Skeletal muscle cell (primary cell): ENCODE measurements around the gene PRMT1.
"Not testable (repeated sequence)": the region's sequence is repeated elsewhere in the genome, so short reads cannot be mapped to it uniquely, and the experiment has no call there.

Experiments used
- DNase-seq: peaks from one replicate; pipeline ENCODE4 v3.0.0-alpha.2; 2010; ENCODE audit warnings: low read depth
- H3K4me3 ChIP-seq: 2 replicates; pipeline ENCODE4 v1.5.1; 2011; ENCODE audit warnings: low read depth, mild to moderate bottlenecking, control low read depth, low read length, moderate library complexity

Gene PRMT1

DNA sequence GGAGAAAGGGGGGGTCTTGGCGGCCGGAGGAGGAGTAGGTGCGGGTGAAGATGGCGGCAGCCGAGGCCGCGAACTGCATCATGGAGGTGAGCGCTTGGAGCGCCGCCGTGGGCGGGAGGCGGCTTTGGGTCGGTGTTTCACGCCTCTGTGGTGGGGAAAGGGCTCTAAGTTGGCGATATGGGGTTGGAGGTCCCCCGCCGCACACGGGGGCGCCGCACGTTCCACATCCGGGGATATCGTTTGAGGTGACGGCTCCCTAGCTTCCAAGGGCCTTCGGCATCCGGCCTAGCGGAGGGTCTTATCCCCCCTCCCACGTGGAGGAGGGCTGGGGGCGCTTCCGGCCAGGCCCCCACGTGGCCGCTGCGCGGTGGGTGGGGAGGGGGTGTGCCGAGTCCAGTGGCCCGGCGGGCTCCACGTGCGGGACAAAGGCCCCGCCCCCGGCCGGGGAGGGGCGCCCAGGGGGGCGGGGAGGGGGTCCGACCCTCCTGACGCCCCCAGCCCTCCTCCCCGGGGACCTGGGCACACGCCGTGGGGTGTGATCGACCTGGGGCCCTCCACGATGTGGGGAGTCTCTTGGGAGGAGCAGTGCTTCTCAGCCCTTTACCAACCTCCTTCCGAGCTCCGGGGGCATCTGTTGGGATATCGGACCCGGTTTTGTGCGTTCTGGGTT lies at the start of gene PRMT1:
Gene PRMT1 (plus strand): TSS at position 41 of the 670 bp plus-strand sequence. CDS start 10 bp downstream, at position 51.
- DNase-seq = no peak
- peak within 1 kb of the TSS; percentile 100 for H3K4me3 ChIP-seq

DNA sequence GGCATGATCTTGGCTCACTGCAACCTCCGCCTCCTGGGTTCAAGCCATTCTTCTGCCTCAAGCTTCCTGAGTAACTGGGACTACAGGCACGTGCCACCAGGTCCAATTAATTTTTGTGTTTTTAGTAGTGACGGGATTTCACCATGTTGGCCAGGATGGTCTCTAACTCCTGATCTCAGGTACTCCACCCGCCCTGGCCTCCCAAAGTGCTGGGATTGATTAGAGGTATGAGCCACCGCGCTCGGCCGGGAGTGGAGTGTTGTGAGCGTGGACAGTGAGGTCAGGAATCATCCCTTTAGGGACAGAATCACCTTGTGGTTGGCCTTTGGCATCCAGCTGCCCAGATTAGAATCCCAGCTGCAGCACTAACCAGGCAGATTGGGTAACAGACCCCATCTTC lies 47.4 kb upstream of the PRMT1 start:
- H3K4me3 ChIP-seq = no peak overlapping the region
- no peak for DNase-seq

DNA sequence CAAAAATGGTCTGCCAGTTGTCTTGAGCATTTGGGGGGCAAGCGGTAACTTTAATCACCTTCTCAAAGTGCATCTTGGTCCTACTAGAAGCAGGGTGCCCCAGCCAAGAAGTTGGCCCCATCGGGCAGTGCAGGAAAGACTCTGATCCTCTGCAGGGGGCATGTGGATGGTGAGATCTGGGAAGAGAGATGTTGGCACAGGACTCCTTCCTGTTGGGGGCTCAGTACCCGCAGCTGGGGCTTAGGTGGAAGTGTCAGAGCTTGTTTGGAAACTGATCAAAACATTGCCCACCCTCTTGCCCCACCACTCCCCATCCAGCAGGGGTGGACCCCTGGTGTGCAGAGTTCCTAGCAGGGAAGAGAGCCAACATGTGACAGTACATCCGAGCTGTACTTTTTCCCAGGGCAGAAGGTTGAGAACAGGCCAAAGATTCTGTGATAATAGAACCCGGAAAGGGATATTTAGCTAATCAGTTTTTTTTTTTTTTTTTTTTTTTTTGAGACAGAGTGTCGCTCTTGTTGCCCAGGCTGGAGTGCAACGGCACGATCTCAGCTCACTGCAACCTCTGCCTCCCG lies 46.0 kb upstream of the PRMT1 start:
- no peak overlapping the region for H3K4me3 ChIP-seq
- no peak for DNase-seq

DNA sequence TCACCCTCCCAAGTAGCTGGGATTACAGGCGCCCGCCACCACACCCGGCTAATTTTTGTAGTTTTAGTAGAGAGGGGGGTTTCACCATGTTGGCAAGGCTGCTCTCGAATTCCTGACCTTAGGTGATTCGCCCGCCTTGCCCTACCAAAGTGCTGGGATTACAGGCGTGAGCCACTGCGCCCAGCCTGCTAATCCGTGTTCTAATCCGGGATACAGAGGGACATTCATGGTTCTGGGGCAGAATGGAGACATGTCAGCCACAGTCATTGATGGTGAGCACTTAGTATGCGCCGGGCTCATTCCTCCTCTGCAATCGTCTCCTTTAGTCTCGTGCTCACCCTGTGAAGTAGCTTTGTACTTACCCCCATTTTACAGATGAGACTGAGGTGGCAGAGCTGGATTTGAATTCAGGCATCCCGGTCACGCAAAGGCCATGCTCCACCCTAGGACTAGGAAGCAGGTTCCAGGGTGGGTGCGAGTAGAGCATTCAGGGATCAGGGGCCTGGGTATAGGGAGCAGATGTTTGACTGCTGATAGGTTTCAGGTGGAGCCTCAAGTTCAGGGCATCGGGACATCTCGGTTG lies 45.4 kb upstream of the PRMT1 start:
- no peak overlapping the region for H3K4me3 ChIP-seq
- DNase-seq = no peak

DNA sequence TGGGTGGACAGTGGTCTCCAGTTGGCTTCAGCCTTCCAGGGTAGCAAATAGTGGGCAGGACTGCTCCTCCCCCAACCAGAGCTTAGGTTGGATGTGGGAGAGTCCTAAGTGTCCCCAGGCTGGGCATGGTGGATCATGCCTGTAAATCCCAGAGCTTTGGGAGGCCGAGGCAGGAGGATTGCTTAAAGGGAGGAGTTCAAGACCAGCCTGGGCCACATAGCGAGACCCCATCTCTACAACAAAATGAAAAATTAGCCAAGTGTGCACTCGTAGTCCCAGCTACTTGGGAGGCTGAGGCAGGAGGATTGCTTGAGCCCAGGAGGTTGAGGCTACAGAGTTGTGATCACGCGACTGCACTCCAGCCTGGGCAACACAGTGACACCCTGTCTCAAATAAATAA lies 44.5 kb upstream of the PRMT1 start:
- no peak overlapping the region for H3K4me3 ChIP-seq
- no peak for DNase-seq

DNA sequence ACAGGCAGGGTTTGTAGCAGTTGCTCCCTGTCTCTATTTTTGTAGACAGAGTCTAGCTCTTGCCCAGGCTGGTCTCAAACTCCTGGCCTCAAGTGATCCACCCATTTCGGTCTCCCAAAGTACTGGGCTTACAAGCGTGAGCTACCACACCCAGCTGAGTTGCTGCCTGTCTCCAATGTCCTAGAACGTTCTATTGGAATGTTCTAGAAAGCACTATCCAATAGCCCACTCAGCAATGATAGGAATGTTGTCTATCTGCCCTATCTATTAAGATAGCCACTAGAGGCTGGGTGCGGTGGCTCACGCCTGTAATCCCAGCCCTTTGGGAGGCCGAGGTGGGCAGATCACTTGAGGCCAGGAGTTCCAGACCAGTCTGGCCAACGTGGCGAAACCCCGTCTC lies 43.8 kb upstream of the PRMT1 start:
- H3K4me3 ChIP-seq, DNase-seq: not testable (repeated sequence)

DNA sequence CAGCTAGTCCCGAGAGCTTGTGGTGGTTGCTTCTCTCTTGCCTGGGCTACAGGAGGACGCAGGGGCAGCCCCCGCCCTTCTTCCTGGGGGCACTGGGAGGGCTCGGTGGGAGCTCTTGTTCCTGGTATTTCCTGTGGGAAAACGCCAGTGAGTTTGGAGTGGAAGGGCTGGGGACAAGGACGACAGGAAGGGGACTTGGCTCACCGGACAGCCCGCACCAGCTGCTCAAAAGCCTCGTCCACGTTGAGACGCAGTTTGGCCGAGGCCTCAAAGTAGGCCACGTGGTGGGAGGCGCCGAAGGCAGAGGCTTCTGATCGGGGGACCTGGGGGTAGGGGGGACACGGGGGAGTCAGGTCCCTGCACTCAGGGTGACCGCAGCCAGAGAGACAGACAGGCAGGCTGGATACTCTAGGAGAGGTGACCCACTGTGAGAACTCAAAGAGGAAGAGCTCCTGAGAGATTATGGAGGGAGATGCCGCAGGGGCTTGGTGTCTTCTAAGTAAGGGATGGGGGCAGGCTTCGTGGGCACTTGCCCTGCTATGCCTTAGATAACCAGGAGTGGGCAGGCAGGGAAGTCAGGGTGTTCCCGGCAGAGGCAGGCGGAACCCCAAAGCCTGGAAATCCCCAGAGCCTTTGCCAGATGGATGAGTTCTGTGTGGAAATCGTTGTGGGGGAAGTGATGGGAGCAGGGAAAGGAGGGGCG lies 41.4 kb upstream of the PRMT1 start:
- no peak overlapping the region for H3K4me3 ChIP-seq
- no peak for DNase-seq

DNA sequence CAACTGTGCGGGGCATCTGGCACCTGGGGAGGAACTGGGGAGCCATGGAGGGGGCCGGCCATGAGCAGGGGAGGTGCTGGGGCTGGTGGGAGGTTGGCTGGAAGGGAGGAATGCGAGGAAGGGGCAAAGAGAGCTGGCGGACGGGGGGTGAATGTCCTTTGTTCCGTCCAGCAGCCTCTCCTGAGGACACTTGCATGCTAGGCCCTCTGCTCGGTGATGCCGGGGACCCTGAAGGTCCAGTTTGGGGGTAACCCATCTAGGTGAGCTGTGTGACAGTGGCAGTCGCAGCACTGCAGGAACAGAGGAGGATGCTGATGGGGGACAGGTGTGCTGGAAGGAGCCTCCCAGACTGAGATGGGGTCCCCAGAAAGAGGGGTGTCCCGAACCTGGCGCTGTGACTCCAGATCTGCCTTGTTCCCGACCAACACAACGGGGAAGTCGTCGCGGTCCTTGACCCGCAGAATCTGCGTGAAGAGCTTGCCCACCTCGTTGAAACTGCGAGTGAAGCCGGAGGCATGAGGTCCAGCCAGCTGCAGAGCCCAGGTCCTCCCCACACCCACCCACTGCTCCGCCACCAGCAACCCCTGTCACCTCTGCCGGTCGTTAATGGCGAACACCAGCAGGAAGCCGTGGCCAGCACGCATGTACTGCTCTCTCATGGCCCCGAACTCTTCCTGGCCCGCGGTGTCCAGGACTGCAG lies 40.7 kb upstream of the PRMT1 start:
- no peak for DNase-seq
- no peak overlapping the region for H3K4me3 ChIP-seq

DNA sequence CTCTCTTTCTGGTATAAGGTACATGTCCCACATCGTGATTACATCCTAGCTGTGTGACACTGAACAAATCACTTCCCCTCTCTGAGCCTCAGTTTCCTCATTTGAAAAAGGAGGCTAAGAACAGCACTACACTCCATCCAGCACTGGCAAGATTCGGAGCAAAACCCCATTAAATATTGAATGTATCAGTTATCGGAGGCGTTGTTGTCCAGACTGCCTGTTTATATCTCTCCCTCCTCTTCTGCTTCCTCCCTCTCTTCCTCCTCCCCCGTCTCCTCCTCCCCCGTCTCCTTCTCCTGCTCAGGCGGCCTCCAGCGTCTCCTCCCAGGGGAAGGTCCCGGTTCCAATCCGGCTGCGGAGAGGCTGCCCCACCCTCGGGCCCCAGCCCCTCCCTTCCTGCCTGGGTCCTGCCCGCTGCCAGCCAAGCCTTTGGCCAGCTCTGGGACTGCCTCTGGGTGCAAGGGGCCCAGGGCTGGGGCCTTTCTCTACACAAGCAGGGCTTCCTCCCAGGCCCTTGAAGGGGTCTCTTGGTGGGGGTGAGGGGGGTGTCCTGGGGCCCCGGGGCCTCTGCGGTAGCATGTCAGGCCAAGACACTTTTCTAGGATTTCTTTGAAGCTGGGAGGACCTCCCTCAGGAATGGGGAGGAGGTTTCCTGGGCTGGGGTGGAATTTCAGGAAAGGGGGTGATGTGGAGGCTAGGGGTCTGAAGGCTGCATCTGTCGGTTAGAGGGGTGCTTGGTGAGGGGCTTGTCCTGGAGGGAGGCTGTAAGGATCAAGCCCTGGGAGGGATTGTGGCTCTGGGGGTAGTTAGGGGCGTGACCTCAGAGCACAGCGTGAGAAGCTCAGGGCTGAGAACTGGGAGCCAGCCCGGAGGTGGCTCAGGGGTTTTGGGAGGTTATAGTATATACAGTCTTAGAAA lies 39.0 kb upstream of the PRMT1 start:
- DNase-seq = peak; percentile 36
- peak overlapping the region; percentile 78 for H3K4me3 ChIP-seq

DNA sequence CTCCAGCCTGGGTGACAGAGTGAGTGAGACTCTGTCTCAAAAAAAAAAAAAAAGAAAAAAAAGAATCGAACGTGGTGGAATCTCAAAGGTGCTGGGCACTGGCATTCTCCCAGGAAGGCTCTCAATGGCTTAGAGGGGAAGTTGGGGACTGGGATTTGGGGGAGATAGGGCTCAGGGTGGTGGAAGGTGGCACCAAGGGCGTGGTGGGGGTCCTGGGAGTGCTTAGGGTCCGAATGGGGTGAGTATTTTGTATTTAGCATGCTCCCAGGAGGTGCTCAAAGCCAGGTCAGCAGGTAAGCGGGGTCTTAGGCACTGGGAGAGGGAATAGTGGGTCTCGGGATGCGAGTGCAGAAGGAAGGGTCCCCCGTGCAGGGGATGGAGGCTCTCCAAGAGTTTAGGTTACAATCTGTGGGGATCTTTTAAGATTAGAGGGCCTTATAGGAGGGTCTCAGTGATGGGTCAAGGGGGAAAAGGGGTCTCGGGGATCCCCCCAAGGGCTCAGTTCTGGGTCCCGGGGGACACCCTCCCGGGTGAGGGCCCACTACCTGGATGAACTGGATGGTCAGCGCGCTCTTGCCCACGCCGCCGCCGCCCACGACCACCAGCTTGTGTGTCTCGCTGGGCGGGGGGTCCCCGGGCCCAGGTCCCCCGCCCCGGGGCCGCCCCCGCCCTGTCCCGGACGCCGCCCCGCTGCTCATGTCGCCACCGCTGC lies 37.5 kb upstream of the PRMT1 start:
- H3K4me3 ChIP-seq = peak overlapping the region; percentile 78
- DNase-seq = no peak

DNA sequence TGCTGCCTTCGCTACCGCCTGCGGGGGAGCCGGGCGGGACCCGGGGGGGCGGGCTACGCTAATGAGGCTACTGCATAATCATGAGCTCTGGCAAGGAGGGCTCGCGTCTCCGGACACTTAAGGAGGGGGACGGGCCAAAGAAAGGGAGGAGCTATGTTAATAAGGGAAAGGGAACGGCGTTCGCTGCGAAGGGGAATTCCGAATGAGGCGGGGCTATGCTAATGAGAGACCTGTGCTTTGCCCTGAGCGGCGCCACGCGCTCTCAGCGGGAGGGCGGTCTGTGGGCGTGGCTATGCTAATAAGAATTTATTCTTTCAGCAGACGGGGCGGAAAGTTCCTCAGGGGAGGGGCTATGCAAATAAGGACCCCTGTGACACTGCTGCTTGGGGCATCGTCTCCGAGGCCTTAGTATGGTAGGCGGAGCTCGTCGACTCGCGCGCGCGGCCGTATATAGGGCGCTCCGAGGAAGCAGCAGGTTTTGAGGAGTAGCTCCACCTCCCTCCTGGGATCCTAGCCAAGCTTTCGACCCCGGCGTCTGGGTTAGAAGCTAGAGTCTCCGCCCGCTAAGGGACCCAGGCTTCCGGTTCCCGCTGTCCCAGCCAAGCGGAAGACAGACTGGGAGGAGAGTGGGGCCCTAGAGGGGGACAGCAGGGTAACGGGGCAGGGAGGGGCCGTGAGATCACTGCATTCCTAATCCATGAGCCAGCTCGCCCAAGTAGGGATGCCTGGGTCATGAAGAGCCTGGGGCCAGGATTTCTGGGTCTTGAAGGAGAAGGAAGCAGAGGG lies 36.8 kb upstream of the PRMT1 start, which contains the start of gene RRAS:
Gene RRAS (minus strand): TSS at position 31 of the 786 bp plus-strand sequence. CDS start 45 bp downstream, outside the sequence.
- peak within 1 kb of the TSS; percentile 99 for H3K4me3 ChIP-seq
- peak; percentile 99 for DNase-seq

DNA sequence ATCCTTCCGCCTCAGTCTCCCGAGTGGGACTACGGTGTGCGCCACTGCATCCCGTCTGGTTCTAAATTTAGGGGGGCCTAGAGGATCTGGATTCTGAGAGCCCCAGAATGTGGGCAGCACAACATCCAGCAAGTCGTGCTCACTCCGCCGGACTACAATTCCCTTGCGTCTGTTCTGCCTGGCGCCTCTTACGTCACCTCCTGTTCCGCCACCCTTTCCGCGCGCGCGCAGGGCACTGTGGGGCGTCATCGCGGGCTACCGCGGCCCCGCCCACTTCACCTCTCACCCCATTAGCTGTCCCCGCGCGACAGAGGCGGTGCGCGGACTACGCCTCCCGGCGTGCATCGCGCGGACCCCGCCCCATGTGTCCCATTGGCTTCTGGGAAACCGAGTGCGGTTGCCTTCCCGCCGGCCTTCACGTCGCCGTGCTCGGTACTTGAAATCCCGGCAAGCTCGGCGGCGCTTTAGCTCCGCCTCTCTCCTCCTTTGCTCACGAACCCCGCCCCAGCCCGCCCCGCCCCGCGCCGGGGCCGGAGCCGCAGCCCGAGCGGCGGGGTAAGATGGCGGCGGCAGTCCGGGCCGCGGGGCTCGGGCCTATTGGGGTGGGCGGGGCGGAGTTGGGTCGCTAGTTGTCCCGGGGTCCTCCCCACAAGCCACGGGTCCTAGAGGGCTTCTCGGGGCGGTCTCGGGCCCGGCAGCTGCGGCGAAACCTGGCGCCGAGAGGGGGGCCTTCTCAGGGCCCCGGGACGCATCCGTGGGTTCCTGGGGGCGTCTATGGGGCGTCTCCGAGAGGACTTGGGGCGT lies 35.2 kb upstream of the PRMT1 start, which contains the start of gene SCAF1:
Gene SCAF1 (plus strand): TSS at position 522 of the 804 bp plus-strand sequence. CDS start 2,818 bp downstream, outside the sequence.
- peak; percentile 98 for DNase-seq
- peak within 1 kb of the TSS; percentile 99 for H3K4me3 ChIP-seq

DNA sequence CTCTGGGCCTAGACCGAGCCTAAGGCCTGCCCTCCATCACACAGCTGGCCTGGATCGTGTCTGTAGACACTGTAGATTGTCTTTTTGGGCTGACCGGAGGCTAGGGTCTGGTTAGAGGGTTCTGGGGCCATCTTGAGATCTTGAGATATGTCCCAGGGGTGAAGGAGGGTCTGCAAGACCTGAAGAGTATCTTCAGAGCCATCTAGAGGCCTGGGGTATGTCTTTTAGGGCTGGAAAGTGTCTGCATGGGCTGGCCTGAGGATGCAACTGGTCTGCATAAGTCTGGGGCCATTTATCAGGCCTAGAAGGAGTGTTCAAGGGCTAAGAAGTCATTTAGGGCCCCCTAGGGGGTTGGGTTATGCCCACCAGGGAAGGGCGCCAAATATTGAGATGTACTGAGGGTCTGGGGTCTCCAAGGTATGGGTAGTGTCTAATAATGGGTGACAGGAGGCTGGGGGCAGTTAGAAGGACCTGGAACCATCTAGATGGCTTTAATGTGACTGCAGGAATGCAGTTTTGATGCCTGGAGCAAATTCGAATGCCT lies 34.5 kb upstream of the PRMT1 start:
- peak overlapping the region; percentile 99 for H3K4me3 ChIP-seq
- DNase-seq = no peak

DNA sequence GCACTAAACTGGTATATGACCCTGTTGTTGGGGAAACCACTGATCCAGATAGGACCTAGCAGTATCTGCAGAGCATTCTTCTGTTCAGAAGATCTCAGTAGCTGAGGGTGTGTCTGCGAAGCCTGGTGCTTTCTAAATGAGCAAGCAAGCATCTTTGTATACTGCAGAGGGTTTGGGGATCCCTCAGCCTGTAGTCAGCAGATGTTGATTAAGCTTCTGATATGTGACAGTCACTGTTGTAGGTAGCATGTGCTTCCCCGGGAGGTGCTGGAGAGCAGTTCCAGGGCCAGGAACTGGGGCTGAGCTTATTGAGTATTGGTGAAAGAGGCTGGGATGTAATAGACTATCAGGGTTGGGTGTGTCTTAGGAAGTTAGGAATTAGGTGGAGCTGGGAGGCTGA lies 33.6 kb upstream of the PRMT1 start:
- no peak for DNase-seq
- H3K4me3 ChIP-seq = peak overlapping the region; percentile 99

DNA sequence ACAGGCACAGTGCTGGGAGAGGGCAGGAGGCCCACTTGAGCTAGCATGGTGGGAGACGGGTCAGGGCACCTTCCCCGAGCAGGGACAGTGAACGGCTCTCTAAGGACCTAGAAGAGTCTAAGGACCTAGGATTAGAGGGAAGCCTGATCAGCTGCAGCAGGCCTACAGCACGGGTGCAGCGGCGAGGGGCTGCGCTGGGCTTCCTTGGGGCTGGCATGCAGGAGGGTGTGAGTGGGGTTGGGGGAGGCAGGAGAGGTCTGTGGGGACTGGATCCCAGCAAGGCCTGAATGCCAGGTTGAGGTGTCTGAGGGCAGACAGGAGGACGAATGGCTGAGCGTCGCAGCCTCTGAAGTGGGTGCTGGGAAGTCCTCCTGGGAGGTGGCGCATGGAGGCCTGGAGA lies 31.5 kb upstream of the PRMT1 start:
- H3K4me3 ChIP-seq = no peak overlapping the region
- DNase-seq = no peak

DNA sequence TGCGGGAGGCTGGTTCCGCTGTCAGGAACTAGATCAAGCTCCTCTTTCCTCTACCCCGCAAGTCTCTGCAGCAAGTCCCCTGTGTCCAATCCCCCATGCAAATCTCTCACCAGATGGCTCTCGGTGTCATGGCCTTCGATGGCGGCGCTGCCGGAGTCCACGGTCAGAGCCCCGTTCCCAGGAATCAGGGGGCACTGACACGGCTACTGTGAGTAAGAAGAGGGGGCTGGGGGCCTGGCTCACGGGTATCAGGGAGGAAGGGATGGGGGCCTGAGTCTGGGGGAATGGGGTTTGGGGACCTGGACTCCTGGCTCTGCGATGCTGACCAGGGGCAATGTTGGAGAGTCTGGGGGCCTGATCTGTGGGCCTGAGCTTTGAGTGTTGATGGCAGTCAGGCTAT lies 31.1 kb upstream of the PRMT1 start:
- DNase-seq = no peak
- H3K4me3 ChIP-seq = no peak overlapping the region
